ENCODE measurements around the gene TSPAN19. TPM values are rescaled to one million over a fixed set of nuclear protein-coding genes. Genes with fewer than 3 reads are reported as not detected.

The TSPAN19 gene
- total RNA-seq, 1 experiment from 2014 or later = not detected

DNA sequence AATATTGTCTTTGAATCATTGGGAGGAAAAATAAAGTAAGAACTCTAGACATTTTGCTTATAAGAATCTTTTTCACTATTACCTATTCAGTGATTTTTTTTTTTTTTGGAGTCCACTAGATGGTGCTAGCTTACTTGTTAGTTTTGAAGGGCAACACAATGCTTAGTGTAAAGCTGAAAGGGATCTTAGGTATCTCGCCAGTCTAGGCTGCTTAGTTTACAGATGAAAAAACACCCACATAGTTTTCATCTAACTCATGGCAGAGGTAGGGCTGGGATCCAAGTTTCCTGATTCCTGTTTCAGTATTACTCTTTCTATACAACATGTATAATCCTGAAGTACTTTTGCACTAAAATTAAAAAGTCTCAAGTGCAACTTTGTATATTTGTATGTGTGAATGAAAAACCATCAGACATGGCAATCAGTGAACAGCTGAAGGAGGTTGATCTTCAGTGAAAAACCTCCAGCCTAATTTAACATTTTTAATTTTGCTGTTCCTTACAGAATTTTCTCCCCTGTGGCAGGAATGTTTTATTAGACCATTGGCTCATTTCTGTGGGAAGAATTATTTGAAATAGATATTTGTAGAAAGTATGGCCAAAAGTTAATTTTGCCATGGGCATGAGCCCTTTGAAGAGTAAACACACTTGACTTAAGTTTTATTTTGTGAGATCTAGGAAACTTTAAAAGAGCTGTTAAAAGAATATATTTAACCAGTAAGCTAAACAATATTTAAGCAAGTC lies 40.8 kb upstream of the TSPAN19 start:
- no peaks in the 10 kb centered on the region for H3K27me3 Mint-ChIP-seq (ENCODE audit: low read depth)
- ChIA-PET POLR2A (no interaction called here), CTCF (interaction anchor here (0.6 to 1.3 kb wide), 9 partner anchors 13 to 391 kb away, joined by 3 to 5 read pairs (median 3); no protein-coding TSS in a partner anchor)
- TF ChIP-seq, protein P1, sequence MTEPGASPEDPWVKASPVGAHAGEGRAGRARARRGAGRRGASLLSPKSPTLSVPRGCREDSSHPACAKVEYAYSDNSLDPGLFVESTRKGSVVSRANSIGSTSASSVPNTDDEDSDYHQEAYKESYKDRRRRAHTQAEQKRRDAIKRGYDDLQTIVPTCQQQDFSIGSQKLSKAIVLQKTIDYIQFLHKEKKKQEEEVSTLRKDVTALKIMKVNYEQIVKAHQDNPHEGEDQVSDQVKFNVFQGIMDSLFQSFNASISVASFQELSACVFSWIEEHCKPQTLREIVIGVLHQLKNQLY (CRISPR knock-in tag; IDR thresholded peaks at IDR 0.05) = no peak
- no peak for TF ChIP-seq ZNF317 (CRISPR knock-in tag; IDR thresholded peaks at IDR 0.05; ENCODE audit: borderline replicate concordance, low read depth)
- TF ChIP-seq, protein P2, sequence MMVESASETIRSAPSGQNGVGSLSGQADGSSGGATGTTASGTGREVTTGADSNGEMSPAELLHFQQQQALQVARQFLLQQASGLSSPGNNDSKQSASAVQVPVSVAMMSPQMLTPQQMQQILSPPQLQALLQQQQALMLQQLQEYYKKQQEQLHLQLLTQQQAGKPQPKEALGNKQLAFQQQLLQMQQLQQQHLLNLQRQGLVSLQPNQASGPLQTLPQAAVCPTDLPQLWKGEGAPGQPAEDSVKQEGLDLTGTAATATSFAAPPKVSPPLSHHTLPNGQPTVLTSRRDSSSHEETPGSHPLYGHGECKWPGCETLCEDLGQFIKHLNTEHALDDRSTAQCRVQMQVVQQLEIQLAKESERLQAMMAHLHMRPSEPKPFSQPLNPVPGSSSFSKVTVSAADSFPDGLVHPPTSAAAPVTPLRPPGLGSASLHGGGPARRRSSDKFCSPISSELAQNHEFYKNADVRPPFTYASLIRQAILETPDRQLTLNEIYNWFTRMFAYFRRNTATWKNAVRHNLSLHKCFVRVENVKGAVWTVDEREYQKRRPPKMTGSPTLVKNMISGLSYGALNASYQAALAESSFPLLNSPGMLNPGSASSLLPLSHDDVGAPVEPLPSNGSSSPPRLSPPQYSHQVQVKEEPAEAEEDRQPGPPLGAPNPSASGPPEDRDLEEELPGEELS (CRISPR knock-in tag; IDR thresholded peaks at IDR 0.05) = no peak
- TF ChIP-seq, protein P3, sequence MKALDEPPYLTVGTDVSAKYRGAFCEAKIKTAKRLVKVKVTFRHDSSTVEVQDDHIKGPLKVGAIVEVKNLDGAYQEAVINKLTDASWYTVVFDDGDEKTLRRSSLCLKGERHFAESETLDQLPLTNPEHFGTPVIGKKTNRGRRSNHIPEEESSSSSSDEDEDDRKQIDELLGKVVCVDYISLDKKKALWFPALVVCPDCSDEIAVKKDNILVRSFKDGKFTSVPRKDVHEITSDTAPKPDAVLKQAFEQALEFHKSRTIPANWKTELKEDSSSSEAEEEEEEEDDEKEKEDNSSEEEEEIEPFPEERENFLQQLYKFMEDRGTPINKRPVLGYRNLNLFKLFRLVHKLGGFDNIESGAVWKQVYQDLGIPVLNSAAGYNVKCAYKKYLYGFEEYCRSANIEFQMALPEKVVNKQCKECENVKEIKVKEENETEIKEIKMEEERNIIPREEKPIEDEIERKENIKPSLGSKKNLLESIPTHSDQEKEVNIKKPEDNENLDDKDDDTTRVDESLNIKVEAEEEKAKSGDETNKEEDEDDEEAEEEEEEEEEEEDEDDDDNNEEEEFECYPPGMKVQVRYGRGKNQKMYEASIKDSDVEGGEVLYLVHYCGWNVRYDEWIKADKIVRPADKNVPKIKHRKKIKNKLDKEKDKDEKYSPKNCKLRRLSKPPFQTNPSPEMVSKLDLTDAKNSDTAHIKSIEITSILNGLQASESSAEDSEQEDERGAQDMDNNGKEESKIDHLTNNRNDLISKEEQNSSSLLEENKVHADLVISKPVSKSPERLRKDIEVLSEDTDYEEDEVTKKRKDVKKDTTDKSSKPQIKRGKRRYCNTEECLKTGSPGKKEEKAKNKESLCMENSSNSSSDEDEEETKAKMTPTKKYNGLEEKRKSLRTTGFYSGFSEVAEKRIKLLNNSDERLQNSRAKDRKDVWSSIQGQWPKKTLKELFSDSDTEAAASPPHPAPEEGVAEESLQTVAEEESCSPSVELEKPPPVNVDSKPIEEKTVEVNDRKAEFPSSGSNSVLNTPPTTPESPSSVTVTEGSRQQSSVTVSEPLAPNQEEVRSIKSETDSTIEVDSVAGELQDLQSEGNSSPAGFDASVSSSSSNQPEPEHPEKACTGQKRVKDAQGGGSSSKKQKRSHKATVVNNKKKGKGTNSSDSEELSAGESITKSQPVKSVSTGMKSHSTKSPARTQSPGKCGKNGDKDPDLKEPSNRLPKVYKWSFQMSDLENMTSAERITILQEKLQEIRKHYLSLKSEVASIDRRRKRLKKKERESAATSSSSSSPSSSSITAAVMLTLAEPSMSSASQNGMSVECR (CRISPR knock-in tag; IDR thresholded peaks at IDR 0.05; ENCODE audit: borderline replicate concordance) = no peak
- no peak for TF ChIP-seq HMGA2 (CRISPR knock-in tag; IDR thresholded peaks at IDR 0.05)
- TF ChIP-seq ZNF671 (CRISPR knock-in tag; IDR thresholded peaks at IDR 0.05) = no peak
- no peak overlapping the region for H3K27ac Mint-ChIP-seq
- DNase-seq (ENCODE audit: low spot score) (no peak), ATAC-seq (peak; percentile 99)
- no peak overlapping the region for H3K4me3 Mint-ChIP-seq
- no peaks in the 10 kb centered on the region for H3K9me3 Mint-ChIP-seq
- H3K36me3 Mint-ChIP-seq = no peaks in the 10 kb centered on the region
- H3K4me1 Mint-ChIP-seq = peaks cover 4% of the 10 kb centered on the region; the same call in 1 of the 2 replicates

DNA sequence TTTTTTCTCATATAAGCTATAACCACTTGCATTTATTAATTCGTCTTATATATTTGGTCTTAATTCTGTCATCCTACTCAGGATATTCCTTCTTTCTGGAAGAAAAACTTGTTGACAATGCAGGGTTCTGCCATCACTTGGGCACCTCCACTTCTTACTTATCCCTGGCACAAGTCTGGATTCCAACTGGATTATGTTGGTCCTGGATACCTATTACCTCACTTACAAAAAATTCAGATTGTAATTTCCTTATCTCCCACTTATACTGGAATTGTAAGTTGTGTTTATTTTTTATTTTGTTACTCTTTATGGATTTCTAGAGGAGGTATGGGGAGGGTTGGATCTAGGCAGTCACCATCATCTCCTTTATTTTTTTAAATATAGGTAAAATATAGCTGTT lies 36.7 kb upstream of the TSPAN19 start:
- peaks cover 4% of the 10 kb centered on the region; the same call in 1 of the 2 replicates for H3K4me1 Mint-ChIP-seq
- DNase-seq (ENCODE audit: low spot score) (no peak), ATAC-seq (no peak)
- H3K4me3 Mint-ChIP-seq = no peak overlapping the region
- no peaks in the 10 kb centered on the region for H3K36me3 Mint-ChIP-seq
- H3K27ac Mint-ChIP-seq = no peak overlapping the region
- TF ChIP-seq GTF2I (CRISPR knock-in tag; conservative IDR thresholded peaks at IDR 0.05) (no peak), GRHL2 (CRISPR knock-in tag; IDR thresholded peaks at IDR 0.05; ENCODE audit: insufficient replicate concordance, severe bottlenecking) (no peak), JUN (CRISPR knock-in tag; IDR thresholded peaks at IDR 0.05) (no peak), MYBL2 (CRISPR knock-in tag; IDR thresholded peaks at IDR 0.05) (no peak), ZNF219 (CRISPR knock-in tag; IDR thresholded peaks at IDR 0.05; ENCODE audit: borderline replicate concordance) (no peak), JAZF1 (CRISPR knock-in tag; IDR thresholded peaks at IDR 0.05) (no peak), TP53 (CRISPR knock-in tag; IDR thresholded peaks at IDR 0.05) (no peak), GABPB1 (CRISPR knock-in tag; IDR thresholded peaks at IDR 0.05) (no peak), OVOL2 (CRISPR knock-in tag; IDR thresholded peaks at IDR 0.05; ENCODE audit: borderline replicate concordance) (no peak)
- TF ChIP-seq, protein P4, sequence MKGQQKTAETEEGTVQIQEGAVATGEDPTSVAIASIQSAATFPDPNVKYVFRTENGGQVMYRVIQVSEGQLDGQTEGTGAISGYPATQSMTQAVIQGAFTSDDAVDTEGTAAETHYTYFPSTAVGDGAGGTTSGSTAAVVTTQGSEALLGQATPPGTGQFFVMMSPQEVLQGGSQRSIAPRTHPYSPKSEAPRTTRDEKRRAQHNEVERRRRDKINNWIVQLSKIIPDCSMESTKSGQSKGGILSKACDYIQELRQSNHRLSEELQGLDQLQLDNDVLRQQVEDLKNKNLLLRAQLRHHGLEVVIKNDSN (CRISPR knock-in tag; IDR thresholded peaks at IDR 0.05) = no peak
- TF ChIP-seq, protein P5, sequence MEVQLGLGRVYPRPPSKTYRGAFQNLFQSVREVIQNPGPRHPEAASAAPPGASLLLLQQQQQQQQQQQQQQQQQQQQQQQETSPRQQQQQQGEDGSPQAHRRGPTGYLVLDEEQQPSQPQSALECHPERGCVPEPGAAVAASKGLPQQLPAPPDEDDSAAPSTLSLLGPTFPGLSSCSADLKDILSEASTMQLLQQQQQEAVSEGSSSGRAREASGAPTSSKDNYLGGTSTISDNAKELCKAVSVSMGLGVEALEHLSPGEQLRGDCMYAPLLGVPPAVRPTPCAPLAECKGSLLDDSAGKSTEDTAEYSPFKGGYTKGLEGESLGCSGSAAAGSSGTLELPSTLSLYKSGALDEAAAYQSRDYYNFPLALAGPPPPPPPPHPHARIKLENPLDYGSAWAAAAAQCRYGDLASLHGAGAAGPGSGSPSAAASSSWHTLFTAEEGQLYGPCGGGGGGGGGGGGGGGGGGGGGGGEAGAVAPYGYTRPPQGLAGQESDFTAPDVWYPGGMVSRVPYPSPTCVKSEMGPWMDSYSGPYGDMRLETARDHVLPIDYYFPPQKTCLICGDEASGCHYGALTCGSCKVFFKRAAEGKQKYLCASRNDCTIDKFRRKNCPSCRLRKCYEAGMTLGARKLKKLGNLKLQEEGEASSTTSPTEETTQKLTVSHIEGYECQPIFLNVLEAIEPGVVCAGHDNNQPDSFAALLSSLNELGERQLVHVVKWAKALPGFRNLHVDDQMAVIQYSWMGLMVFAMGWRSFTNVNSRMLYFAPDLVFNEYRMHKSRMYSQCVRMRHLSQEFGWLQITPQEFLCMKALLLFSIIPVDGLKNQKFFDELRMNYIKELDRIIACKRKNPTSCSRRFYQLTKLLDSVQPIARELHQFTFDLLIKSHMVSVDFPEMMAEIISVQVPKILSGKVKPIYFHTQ (CRISPR knock-in tag; IDR thresholded peaks at IDR 0.05) = no peak
- TF ChIP-seq, protein P6, sequence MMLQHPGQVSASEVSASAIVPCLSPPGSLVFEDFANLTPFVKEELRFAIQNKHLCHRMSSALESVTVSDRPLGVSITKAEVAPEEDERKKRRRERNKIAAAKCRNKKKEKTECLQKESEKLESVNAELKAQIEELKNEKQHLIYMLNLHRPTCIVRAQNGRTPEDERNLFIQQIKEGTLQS (CRISPR knock-in tag; conservative IDR thresholded peaks at IDR 0.05) = no peak
- TF ChIP-seq, protein P7, sequence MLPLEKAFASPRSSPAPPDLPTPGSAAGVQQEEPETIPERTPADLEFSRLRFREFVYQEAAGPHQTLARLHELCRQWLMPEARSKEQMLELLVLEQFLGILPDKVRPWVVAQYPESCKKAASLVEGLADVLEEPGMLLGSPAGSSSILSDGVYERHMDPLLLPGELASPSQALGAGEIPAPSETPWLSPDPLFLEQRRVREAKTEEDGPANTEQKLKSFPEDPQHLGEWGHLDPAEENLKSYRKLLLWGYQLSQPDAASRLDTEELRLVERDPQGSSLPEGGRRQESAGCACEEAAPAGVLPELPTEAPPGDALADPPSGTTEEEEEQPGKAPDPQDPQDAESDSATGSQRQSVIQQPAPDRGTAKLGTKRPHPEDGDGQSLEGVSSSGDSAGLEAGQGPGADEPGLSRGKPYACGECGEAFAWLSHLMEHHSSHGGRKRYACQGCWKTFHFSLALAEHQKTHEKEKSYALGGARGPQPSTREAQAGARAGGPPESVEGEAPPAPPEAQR (CRISPR knock-in tag; IDR thresholded peaks at IDR 0.05) = no peak
- TF ChIP-seq, protein P8, sequence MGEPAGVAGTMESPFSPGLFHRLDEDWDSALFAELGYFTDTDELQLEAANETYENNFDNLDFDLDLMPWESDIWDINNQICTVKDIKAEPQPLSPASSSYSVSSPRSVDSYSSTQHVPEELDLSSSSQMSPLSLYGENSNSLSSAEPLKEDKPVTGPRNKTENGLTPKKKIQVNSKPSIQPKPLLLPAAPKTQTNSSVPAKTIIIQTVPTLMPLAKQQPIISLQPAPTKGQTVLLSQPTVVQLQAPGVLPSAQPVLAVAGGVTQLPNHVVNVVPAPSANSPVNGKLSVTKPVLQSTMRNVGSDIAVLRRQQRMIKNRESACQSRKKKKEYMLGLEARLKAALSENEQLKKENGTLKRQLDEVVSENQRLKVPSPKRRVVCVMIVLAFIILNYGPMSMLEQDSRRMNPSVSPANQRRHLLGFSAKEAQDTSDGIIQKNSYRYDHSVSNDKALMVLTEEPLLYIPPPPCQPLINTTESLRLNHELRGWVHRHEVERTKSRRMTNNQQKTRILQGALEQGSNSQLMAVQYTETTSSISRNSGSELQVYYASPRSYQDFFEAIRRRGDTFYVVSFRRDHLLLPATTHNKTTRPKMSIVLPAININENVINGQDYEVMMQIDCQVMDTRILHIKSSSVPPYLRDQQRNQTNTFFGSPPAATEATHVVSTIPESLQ (CRISPR knock-in tag; IDR thresholded peaks at IDR 0.05) = no peak
- no peaks in the 10 kb centered on the region for H3K27me3 Mint-ChIP-seq (ENCODE audit: low read depth)
- ChIA-PET CTCF (no interaction called here), POLR2A (no interaction called here)
- peaks cover 7% of the 10 kb centered on the region; the same call in 1 of the 2 replicates for H3K9me3 Mint-ChIP-seq
